Measurements from ENCODE around the gene C12orf75.

GRCh38 chr12:105363890-105364289, 33.4 kb downstream of the C12orf75 start:
- TF ChIP-seq POLR2AphosphoS5 (IDR thresholded peaks at IDR 0.05; ENCODE audit: low read depth, low read length) (no peak), FOXP2 (optimal IDR thresholded peaks at IDR 0.05; ENCODE audit: borderline replicate concordance, extremely low read depth, extremely low read length, insufficient read depth) (no peak), SIN3A (IDR thresholded peaks at IDR 0.05; ENCODE audit: borderline replicate concordance, insufficient read depth, low read length) (no peak), REST (IDR thresholded peaks at IDR 0.05; ENCODE audit: insufficient read depth in 1 of 2, low read depth in 2 of 2, low read length in 2 of 2) (no peak), TAF1 (IDR thresholded peaks at IDR 0.05; ENCODE audit: borderline replicate concordance, insufficient read depth, low read length) (no peak)

All from PFSK-1 (cell line).